ENCODE measurements around the gene LHX6.

- TF ChIP-seq GATA2 (IDR thresholded peaks at IDR 0.05; ENCODE audit: low read depth, low read length): no peak
- TF ChIP-seq GATA3 (IDR thresholded peaks at IDR 0.05; ENCODE audit: low read depth, low read length): no peak
Observed at GRCh38 chr9:122251351-122251750, 22.6 kb upstream of the LHX6 start.

Measured in SH-SY5Y (cell line).